Measurements from ENCODE around the gene NPAS2. TPM values are rescaled to one million over a fixed set of nuclear protein-coding genes. Genes with fewer than 3 reads are reported as not detected.

The NPAS2 gene
- total and polyA plus RNA-seq, 2 of the 8 experiments (the other 6 are each of a cell fraction or from before 2014, with no cell fraction given) = 1.8 to 1.9 TPM

DNA sequence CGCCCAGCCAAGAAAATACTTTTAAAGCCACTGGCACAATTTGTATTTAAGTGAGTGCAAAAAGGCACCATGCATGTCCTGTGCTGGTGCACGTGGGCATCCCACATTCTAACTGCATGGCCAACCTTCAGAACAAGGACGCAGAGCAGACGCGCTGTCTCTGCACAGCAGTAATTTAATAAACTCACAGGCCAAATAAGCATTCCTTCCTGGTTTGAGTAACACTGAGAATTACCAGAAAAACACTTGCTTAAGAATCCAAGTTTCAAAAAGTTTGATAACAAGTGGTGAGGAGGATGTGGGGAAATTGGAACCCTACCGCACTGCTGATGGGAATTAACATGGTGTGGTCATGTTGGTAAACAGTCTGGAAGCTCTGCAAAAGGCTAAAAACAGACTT is 220.8 kb downstream of the NPAS2 start (continued):
- TF ChIP-seq SIN3A (conservative IDR thresholded peaks at IDR 0.05 in 1 of 2, IDR thresholded peaks at IDR 0.05 in 1 of 2; ENCODE audit: low read depth in 1 of 2, low read length in 2 of 2) (no peak), CHD1 (IDR thresholded peaks at IDR 0.05; ENCODE audit: low read depth, low read length) (no peak)
- TF ChIP-seq, protein P1, sequence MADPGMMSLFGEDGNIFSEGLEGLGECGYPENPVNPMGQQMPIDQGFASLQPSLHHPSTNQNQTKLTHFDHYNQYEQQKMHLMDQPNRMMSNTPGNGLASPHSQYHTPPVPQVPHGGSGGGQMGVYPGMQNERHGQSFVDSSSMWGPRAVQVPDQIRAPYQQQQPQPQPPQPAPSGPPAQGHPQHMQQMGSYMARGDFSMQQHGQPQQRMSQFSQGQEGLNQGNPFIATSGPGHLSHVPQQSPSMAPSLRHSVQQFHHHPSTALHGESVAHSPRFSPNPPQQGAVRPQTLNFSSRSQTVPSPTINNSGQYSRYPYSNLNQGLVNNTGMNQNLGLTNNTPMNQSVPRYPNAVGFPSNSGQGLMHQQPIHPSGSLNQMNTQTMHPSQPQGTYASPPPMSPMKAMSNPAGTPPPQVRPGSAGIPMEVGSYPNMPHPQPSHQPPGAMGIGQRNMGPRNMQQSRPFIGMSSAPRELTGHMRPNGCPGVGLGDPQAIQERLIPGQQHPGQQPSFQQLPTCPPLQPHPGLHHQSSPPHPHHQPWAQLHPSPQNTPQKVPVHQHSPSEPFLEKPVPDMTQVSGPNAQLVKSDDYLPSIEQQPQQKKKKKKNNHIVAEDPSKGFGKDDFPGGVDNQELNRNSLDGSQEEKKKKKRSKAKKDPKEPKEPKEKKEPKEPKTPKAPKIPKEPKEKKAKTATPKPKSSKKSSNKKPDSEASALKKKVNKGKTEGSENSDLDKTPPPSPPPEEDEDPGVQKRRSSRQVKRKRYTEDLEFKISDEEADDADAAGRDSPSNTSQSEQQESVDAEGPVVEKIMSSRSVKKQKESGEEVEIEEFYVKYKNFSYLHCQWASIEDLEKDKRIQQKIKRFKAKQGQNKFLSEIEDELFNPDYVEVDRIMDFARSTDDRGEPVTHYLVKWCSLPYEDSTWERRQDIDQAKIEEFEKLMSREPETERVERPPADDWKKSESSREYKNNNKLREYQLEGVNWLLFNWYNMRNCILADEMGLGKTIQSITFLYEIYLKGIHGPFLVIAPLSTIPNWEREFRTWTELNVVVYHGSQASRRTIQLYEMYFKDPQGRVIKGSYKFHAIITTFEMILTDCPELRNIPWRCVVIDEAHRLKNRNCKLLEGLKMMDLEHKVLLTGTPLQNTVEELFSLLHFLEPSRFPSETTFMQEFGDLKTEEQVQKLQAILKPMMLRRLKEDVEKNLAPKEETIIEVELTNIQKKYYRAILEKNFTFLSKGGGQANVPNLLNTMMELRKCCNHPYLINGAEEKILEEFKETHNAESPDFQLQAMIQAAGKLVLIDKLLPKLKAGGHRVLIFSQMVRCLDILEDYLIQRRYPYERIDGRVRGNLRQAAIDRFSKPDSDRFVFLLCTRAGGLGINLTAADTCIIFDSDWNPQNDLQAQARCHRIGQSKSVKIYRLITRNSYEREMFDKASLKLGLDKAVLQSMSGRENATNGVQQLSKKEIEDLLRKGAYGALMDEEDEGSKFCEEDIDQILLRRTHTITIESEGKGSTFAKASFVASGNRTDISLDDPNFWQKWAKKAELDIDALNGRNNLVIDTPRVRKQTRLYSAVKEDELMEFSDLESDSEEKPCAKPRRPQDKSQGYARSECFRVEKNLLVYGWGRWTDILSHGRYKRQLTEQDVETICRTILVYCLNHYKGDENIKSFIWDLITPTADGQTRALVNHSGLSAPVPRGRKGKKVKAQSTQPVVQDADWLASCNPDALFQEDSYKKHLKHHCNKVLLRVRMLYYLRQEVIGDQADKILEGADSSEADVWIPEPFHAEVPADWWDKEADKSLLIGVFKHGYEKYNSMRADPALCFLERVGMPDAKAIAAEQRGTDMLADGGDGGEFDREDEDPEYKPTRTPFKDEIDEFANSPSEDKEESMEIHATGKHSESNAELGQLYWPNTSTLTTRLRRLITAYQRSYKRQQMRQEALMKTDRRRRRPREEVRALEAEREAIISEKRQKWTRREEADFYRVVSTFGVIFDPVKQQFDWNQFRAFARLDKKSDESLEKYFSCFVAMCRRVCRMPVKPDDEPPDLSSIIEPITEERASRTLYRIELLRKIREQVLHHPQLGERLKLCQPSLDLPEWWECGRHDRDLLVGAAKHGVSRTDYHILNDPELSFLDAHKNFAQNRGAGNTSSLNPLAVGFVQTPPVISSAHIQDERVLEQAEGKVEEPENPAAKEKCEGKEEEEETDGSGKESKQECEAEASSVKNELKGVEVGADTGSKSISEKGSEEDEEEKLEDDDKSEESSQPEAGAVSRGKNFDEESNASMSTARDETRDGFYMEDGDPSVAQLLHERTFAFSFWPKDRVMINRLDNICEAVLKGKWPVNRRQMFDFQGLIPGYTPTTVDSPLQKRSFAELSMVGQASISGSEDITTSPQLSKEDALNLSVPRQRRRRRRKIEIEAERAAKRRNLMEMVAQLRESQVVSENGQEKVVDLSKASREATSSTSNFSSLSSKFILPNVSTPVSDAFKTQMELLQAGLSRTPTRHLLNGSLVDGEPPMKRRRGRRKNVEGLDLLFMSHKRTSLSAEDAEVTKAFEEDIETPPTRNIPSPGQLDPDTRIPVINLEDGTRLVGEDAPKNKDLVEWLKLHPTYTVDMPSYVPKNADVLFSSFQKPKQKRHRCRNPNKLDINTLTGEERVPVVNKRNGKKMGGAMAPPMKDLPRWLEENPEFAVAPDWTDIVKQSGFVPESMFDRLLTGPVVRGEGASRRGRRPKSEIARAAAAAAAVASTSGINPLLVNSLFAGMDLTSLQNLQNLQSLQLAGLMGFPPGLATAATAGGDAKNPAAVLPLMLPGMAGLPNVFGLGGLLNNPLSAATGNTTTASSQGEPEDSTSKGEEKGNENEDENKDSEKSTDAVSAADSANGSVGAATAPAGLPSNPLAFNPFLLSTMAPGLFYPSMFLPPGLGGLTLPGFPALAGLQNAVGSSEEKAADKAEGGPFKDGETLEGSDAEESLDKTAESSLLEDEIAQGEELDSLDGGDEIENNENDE (IDR thresholded peaks at IDR 0.05; ENCODE audit: insufficient replicate concordance, low read length) = no peak
- TF ChIP-seq, protein P2, sequence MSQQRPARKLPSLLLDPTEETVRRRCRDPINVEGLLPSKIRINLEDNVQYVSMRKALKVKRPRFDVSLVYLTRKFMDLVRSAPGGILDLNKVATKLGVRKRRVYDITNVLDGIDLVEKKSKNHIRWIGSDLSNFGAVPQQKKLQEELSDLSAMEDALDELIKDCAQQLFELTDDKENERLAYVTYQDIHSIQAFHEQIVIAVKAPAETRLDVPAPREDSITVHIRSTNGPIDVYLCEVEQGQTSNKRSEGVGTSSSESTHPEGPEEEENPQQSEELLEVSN (IDR thresholded peaks at IDR 0.05) = no peak

Measured in H1 (cell line).